Adipocyte (in vitro differentiated cells): ENCODE results near the gene PLCL2.

Experiments used
- DNase-seq: peaks from one replicate; pipeline ENCODE4 v3.0.0-alpha.2; 2015; ENCODE audit warnings: low read depth
- H3K27me3 ChIP-seq: replicated peaks from 2 replicates; pipeline ENCODE4 v1.7.0; 2013; ENCODE audit warnings: mild to moderate bottlenecking, low read length, moderate library complexity; ENCODE audit not compliant: control insufficient read depth, insufficient read depth
- H3K36me3 ChIP-seq: 2 replicates; pipeline ENCODE4 v1.7.0; 2013; ENCODE audit warnings: low read length, mild to moderate bottlenecking, moderate library complexity; ENCODE audit not compliant: control insufficient read depth, insufficient read depth, severe bottlenecking
- H3K4me1 ChIP-seq: 2 replicates; pipeline ENCODE4 v1.7.0; 2013; ENCODE audit warnings: mild to moderate bottlenecking, low read length, moderate library complexity; ENCODE audit not compliant: control insufficient read depth, insufficient read depth
- H3K4me3 ChIP-seq: 2 replicates; pipeline ENCODE4 v1.7.0; 2013; ENCODE audit warnings: mild to moderate bottlenecking, low read length, moderate library complexity
- H3K9ac ChIP-seq: 2 replicates; pipeline ENCODE4 v1.7.0; 2013; ENCODE audit warnings: mild to moderate bottlenecking, low read length, moderate library complexity
- H3K9me3 ChIP-seq: 2 replicates; pipeline ENCODE4 v1.7.0; 2013; ENCODE audit warnings: mild to moderate bottlenecking, low read length, moderate library complexity; ENCODE audit not compliant: control insufficient read depth

PLCL2 gene

DNA sequence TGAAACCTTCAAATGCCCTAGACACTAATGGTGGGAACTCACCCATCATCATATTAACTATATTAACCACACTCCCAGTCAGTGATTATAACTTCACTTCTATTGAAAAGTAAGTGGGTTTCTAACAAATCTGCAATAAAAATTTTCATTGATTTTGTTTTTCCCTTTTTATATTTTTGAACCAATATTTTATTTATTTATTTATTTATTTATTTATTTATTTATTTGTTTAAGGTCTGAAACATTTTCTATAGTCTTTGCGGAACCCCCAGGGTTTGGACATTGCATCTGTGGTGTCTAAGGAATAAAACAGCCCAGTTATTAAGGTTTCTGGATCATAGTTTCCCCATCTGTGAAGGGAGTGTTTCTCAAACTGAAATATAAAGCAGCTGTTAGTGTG is 16.2 kb upstream of the PLCL2 start:
- peaks cover 27% of the 10 kb centered on the region for H3K4me1 ChIP-seq
- no peaks in the 10 kb centered on the region for H3K9me3 ChIP-seq
- no peak overlapping the region for H3K9ac ChIP-seq
- no peak overlapping the region for H3K4me3 ChIP-seq
- no peak for DNase-seq
- no peaks in the 10 kb centered on the region for H3K36me3 ChIP-seq
- no peaks in the 10 kb centered on the region for H3K27me3 ChIP-seq

- Histone ChIP-seq H3K9me3 (no peaks in the 10 kb centered on the region), H3K4me1 (peaks cover 23% of the 10 kb centered on the region), H3K4me3 (no peak overlapping the region), H3K9ac (no peak overlapping the region), H3K36me3 (no peaks in the 10 kb centered on the region), H3K27me3 (no peaks in the 10 kb centered on the region)
- DNase-seq, result peak; percentile 67
These were observed 15.3 kb upstream of the PLCL2 start for GRCh38 chr3:16869261-16870005.

DNA sequence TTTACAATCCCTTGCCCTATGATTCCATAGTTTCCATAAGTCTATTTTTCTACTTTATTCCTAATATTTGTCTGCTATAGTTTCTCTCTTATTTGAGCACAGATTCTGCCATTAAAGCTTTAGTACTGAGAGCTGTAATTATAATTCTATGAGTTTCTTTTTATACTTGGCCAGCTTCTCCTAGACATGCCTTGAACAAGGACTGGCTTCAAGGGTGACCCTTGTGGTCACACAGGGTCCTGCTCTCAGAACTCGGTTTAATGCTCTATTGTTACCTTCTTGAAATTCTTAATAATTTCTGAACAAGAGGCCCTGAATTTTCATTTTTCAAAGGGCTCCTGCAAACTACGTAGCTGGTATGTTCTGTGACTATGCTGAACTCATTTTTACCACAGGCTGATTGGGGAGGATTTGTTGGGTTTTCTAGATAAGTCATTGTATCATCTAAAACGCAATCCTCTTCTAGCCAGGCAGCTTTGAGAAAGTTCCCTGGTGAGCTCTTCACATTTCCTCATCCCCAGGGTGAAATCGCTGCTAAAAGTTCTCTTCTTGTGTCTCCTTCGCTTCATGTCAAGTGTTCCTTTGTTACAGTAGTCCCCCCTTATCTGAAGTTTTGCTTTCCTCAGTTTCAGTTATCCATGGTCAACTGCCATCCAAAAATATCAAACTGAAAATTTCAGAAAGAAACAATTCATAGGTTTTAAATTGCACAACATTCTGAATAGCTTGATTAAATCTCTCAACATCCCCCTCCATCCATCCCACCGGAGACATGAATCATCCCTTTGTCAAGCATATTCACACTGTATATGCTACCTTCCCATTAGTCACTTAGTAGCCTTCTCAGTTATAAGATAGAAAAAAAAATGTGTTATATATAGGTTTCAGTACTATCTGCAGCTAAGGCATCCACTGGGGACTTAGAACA is 12.6 kb upstream of the PLCL2 start:
- no peak for DNase-seq
- H3K4me1 ChIP-seq, result peaks cover 7% of the 10 kb centered on the region
- H3K36me3 ChIP-seq, result no peaks in the 10 kb centered on the region
- no peaks in the 10 kb centered on the region for H3K9me3 ChIP-seq
- H3K9ac ChIP-seq, result no peak overlapping the region
- H3K27me3 ChIP-seq, result no peaks in the 10 kb centered on the region
- H3K4me3 ChIP-seq, result no peak overlapping the region

DNA sequence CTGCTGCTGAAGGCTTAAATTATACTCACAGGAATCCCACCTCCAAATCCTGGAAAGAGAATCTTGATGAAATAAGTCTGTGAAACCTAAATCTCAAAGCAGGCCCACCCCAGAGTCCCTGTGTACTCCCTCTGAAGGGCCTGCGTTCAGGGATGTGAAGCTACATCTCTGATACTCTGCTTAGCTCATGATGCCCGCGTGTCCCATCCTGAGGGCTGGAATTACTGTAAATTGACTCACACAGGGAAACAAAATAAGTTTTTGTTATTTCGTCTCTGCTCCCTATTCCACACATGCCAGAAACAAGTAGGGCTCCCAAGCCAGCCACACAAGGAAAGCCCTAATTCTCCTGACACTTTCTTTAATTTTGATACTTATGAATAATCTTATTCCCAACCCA is 10.9 kb upstream of the PLCL2 start:
- Histone ChIP-seq H3K27me3 (no peaks in the 10 kb centered on the region), H3K9ac (no peak overlapping the region), H3K4me1 (peaks cover 7% of the 10 kb centered on the region), H3K9me3 (no peaks in the 10 kb centered on the region), H3K4me3 (no peak overlapping the region), H3K36me3 (no peaks in the 10 kb centered on the region)
- DNase-seq, result no peak

GRCh38 chr3:16875876-16876550 is 8.7 kb upstream of the PLCL2 start:
- Histone ChIP-seq H3K9ac (no peak overlapping the region), H3K9me3 (no peaks in the 10 kb centered on the region), H3K4me1 (peaks cover 7% of the 10 kb centered on the region), H3K27me3 (no peaks in the 10 kb centered on the region), H3K36me3 (no peaks in the 10 kb centered on the region), H3K4me3 (no peak overlapping the region)
- no peak for DNase-seq

- H3K9ac ChIP-seq, result no peak overlapping the region
- H3K27me3 ChIP-seq, result no peaks in the 10 kb centered on the region
- no peak overlapping the region for H3K4me3 ChIP-seq
- H3K4me1 ChIP-seq, result peaks cover 20% of the 10 kb centered on the region
- DNase-seq, result no peak
- H3K9me3 ChIP-seq, result no peaks in the 10 kb centered on the region
- H3K36me3 ChIP-seq, result no peaks in the 10 kb centered on the region
These were observed 7.2 kb upstream of the PLCL2 start for GRCh38 chr3:16877505-16877904.

DNA sequence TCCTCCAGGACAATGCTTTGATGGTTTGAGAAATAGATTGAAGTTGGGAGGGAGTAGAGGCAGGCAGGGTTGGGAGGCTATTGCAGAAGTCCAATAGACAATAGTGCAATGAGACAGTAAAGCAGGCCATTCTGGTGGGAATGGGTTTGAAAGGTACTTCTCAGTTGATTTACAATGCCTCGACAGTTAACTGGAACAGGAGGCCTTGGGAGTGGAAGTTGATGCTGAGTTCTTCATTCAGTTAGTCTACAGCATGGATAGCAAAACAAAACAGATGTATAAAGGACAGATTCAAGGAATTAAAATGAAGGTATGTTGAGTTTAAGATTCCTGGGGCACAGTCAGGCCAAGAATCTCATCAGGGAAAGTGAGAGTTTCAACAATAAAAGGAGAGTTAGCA is 6.8 kb upstream of the PLCL2 start:
- no peaks in the 10 kb centered on the region for H3K36me3 ChIP-seq
- no peaks in the 10 kb centered on the region for H3K27me3 ChIP-seq
- no peak overlapping the region for H3K9ac ChIP-seq
- no peak overlapping the region for H3K4me3 ChIP-seq
- DNase-seq, result no peak
- peaks cover 24% of the 10 kb centered on the region for H3K4me1 ChIP-seq
- no peaks in the 10 kb centered on the region for H3K9me3 ChIP-seq

- no peaks in the 10 kb centered on the region for H3K27me3 ChIP-seq
- no peaks in the 10 kb centered on the region for H3K9me3 ChIP-seq
- peak overlapping the region; percentile 89 for H3K9ac ChIP-seq
- no peaks in the 10 kb centered on the region for H3K36me3 ChIP-seq
- peak; percentile 19 for DNase-seq
- peak overlapping the region; percentile 96 for H3K4me3 ChIP-seq
- peaks cover 41% of the 10 kb centered on the region for H3K4me1 ChIP-seq
These were observed 2.7 kb upstream of the PLCL2 start for GRCh38 chr3:16881896-16882630.

- peak; percentile 94 for DNase-seq
- Histone ChIP-seq H3K36me3 (no peaks in the 10 kb centered on the region), H3K4me1 (peaks cover 52% of the 10 kb centered on the region), H3K4me3 (peak overlapping the region; percentile 96), H3K9ac (peak overlapping the region; percentile 89), H3K9me3 (no peaks in the 10 kb centered on the region), H3K27me3 (no peaks in the 10 kb centered on the region)
These were observed 1.6 kb upstream of the PLCL2 start for GRCh38 chr3:16883057-16883722.

GRCh38 chr3:16883723-16884083 is 1.1 kb upstream of the PLCL2 start:
- peak overlapping the region; percentile 96 for H3K4me3 ChIP-seq
- H3K27me3 ChIP-seq, result no peaks in the 10 kb centered on the region
- H3K9me3 ChIP-seq, result no peaks in the 10 kb centered on the region
- peak overlapping the region; percentile 89 for H3K9ac ChIP-seq
- H3K36me3 ChIP-seq, result no peaks in the 10 kb centered on the region
- peaks cover 57% of the 10 kb centered on the region for H3K4me1 ChIP-seq
- DNase-seq, result no peak
